ENCODE results near the gene KCNAB3.

KCNAB3 gene

GRCh38 chr17:7903154-7904103 is 26.2 kb downstream of the KCNAB3 start:
- no peak overlapping the region for H3K27ac Mint-ChIP-seq
- H3K36me3 Mint-ChIP-seq (ENCODE audit: low read depth) = peaks cover 100% of the 10 kb centered on the region
- no peaks in the 10 kb centered on the region for H3K27me3 Mint-ChIP-seq
- intact Hi-C loops (cut with micrococcal nuclease) = no loop called here
- no peaks in the 10 kb centered on the region for H3K9me3 Mint-ChIP-seq
- H3K4me3 Mint-ChIP-seq = no peak overlapping the region
- no peaks in the 10 kb centered on the region for H3K4me1 Mint-ChIP-seq (ENCODE audit: low read depth)

GRCh38 chr17:7897773-7898172 is 31.9 kb downstream of the KCNAB3 start:
- no peaks in the 10 kb centered on the region for H3K27me3 Mint-ChIP-seq
- intact Hi-C loops (cut with micrococcal nuclease) = loop anchor here (1.0 to 5.0 kb wide), 3 partner anchors 35 to 155 kb away; no protein-coding TSS in a partner anchor
- peaks cover 23% of the 10 kb centered on the region for H3K4me1 Mint-ChIP-seq (ENCODE audit: low read depth)
- H3K27ac Mint-ChIP-seq = peak overlapping the region; percentile 68
- no peak overlapping the region for H3K4me3 Mint-ChIP-seq
- peaks cover 98% of the 10 kb centered on the region for H3K36me3 Mint-ChIP-seq (ENCODE audit: low read depth)
- H3K9me3 Mint-ChIP-seq = no peaks in the 10 kb centered on the region

- no peak overlapping the region for H3K27ac Mint-ChIP-seq
- no peaks in the 10 kb centered on the region for H3K27me3 Mint-ChIP-seq
- H3K4me3 Mint-ChIP-seq = no peak overlapping the region
- intact Hi-C loops (cut with micrococcal nuclease) = loop anchor here (1.0 to 5.0 kb wide), 3 partner anchors 35 to 155 kb away; no protein-coding TSS in a partner anchor
- peaks cover 97% of the 10 kb centered on the region for H3K36me3 Mint-ChIP-seq (ENCODE audit: low read depth)
- peaks cover 25% of the 10 kb centered on the region for H3K4me1 Mint-ChIP-seq (ENCODE audit: low read depth)
- H3K9me3 Mint-ChIP-seq = no peaks in the 10 kb centered on the region
These were observed 32.6 kb downstream of the KCNAB3 start for GRCh38 chr17:7897090-7897489.

GRCh38 chr17:7894866-7895265 is 34.8 kb downstream of the KCNAB3 start:
- Mint-ChIP-seq H3K9me3 (no peaks in the 10 kb centered on the region), H3K27ac (no peak overlapping the region), H3K36me3 (ENCODE audit: low read depth) (peaks cover 97% of the 10 kb centered on the region), H3K27me3 (no peaks in the 10 kb centered on the region), H3K4me3 (no peak overlapping the region), H3K4me1 (ENCODE audit: low read depth) (peaks cover 28% of the 10 kb centered on the region)
- intact Hi-C loops (cut with micrococcal nuclease) = loop anchor here (5.0 kb wide), 1 partner anchor 153 kb away; no protein-coding TSS in a partner anchor

- Mint-ChIP-seq H3K27me3 (no peaks in the 10 kb centered on the region), H3K36me3 (ENCODE audit: low read depth) (peaks cover 96% of the 10 kb centered on the region), H3K4me3 (no peak overlapping the region), H3K27ac (no peak overlapping the region), H3K4me1 (ENCODE audit: low read depth) (peaks cover 28% of the 10 kb centered on the region), H3K9me3 (no peaks in the 10 kb centered on the region)
- intact Hi-C loops (cut with micrococcal nuclease) = no loop called here
These were observed 35.4 kb downstream of the KCNAB3 start for GRCh38 chr17:7894226-7894625.

GRCh38 chr17:7893187-7893880 is 36.3 kb downstream of the KCNAB3 start:
- Mint-ChIP-seq H3K36me3 (ENCODE audit: low read depth) (peaks cover 87% of the 10 kb centered on the region), H3K9me3 (no peaks in the 10 kb centered on the region), H3K27ac (no peak overlapping the region), H3K4me3 (no peak overlapping the region), H3K4me1 (ENCODE audit: low read depth) (peaks cover 27% of the 10 kb centered on the region), H3K27me3 (no peaks in the 10 kb centered on the region)
- intact Hi-C loops (cut with micrococcal nuclease) = no loop called here

GRCh38 chr17:7889166-7889955 is 40.3 kb downstream of the KCNAB3 start:
- H3K27ac Mint-ChIP-seq = no peak overlapping the region
- no peak overlapping the region for H3K4me3 Mint-ChIP-seq
- intact Hi-C loops (cut with micrococcal nuclease) = loop anchor here (2.0 to 5.0 kb wide), 2 partner anchors 27 to 43 kb away; partner anchors contain the start of genes CNTROB and TRAPPC1
- H3K9me3 Mint-ChIP-seq = no peaks in the 10 kb centered on the region
- peaks cover 6% of the 10 kb centered on the region for H3K4me1 Mint-ChIP-seq (ENCODE audit: low read depth)
- H3K27me3 Mint-ChIP-seq = no peaks in the 10 kb centered on the region
- peaks cover 53% of the 10 kb centered on the region for H3K36me3 Mint-ChIP-seq (ENCODE audit: low read depth)

GRCh38 chr17:7888184-7888920 is 41.3 kb downstream of the KCNAB3 start, which contains the start of gene CHD3:
TSS of gene CHD3 (plus strand) at chr17:7888789. CDS start at chr17:7889001, 212 bp downstream.
- H3K27ac Mint-ChIP-seq = no peak within 1 kb of the TSS
- H3K9me3 Mint-ChIP-seq = no peaks in the 10 kb centered on the region
- intact Hi-C loops (cut with micrococcal nuclease) = loop anchor here (2.0 to 5.0 kb wide), 2 partner anchors 26 to 44 kb away; partner anchors contain the start of genes CNTROB and TRAPPC1
- no peak within 1 kb of the TSS for H3K4me3 Mint-ChIP-seq
- no peaks in the 10 kb centered on the region for H3K27me3 Mint-ChIP-seq
- H3K4me1 Mint-ChIP-seq (ENCODE audit: low read depth) = peaks cover 5% of the 10 kb centered on the region
- peaks cover 43% of the 10 kb centered on the region for H3K36me3 Mint-ChIP-seq (ENCODE audit: low read depth)

GRCh38 chr17:7887482-7888183 is 42.0 kb downstream of the KCNAB3 start:
- H3K36me3 Mint-ChIP-seq (ENCODE audit: low read depth) = peaks cover 39% of the 10 kb centered on the region
- intact Hi-C loops (cut with micrococcal nuclease) = loop anchor here (2.0 to 5.0 kb wide), 2 partner anchors 25 to 45 kb away; partner anchors contain the start of genes CNTROB and TRAPPC1
- no peaks in the 10 kb centered on the region for H3K9me3 Mint-ChIP-seq
- H3K4me1 Mint-ChIP-seq (ENCODE audit: low read depth) = peaks cover 5% of the 10 kb centered on the region
- no peaks in the 10 kb centered on the region for H3K27me3 Mint-ChIP-seq
- no peak overlapping the region for H3K27ac Mint-ChIP-seq
- no peak overlapping the region for H3K4me3 Mint-ChIP-seq

- Mint-ChIP-seq H3K4me1 (ENCODE audit: low read depth) (peaks cover 3% of the 10 kb centered on the region), H3K27ac (no peak overlapping the region), H3K4me3 (no peak overlapping the region), H3K36me3 (ENCODE audit: low read depth) (peaks cover 33% of the 10 kb centered on the region), H3K27me3 (no peaks in the 10 kb centered on the region), H3K9me3 (no peaks in the 10 kb centered on the region)
- intact Hi-C loops (cut with micrococcal nuclease) = loop anchor here (5.0 kb wide), 1 partner anchor 45 kb away; the partner anchor contains the start of genes CNTROB and TRAPPC1
These were observed 42.6 kb downstream of the KCNAB3 start for GRCh38 chr17:7887038-7887481.

GRCh38 chr17:7886227-7887037 is 43.2 kb downstream of the KCNAB3 start:
- Mint-ChIP-seq H3K27ac (no peak overlapping the region), H3K4me3 (no peak overlapping the region), H3K9me3 (no peaks in the 10 kb centered on the region), H3K4me1 (ENCODE audit: low read depth) (no peaks in the 10 kb centered on the region), H3K36me3 (ENCODE audit: low read depth) (peaks cover 27% of the 10 kb centered on the region), H3K27me3 (no peaks in the 10 kb centered on the region)
- intact Hi-C loops (cut with micrococcal nuclease) = loop anchor here (5.0 kb wide), 1 partner anchor 46 kb away; the partner anchor contains the start of genes CNTROB and TRAPPC1

Measured in dendritic cell treated with granulocyte-macrophage colony-stimulating factor and Interleukin-4, amounts not matched to agents 40 ng/mL and 50 ng/mL, for 4 days (primary cell).